DOHH2 (cell line): ENCODE results near the gene HTR1D.

Source experiments
- CTCF ChIP-seq: fragments of 200-600 bp; sonication (generic); IDR thresholded peaks from one replicate; pipeline ENCODE4 v1.5.1; 2014; ENCODE audit warnings: antibody characterized with exemption, mild to moderate bottlenecking, low read depth, low read length; ENCODE audit not compliant: poor library complexity, severe bottlenecking
- EZH2phosphoT487 ChIP-seq: fragments of 200-600 bp; sonication (generic); IDR thresholded peaks from 2 replicates; pipeline ENCODE4 v1.6.1; 2017; ENCODE audit warnings: borderline replicate concordance, mild to moderate bottlenecking, antibody characterized with exemption, low read length, moderate library complexity, mixed read lengths

DNA sequence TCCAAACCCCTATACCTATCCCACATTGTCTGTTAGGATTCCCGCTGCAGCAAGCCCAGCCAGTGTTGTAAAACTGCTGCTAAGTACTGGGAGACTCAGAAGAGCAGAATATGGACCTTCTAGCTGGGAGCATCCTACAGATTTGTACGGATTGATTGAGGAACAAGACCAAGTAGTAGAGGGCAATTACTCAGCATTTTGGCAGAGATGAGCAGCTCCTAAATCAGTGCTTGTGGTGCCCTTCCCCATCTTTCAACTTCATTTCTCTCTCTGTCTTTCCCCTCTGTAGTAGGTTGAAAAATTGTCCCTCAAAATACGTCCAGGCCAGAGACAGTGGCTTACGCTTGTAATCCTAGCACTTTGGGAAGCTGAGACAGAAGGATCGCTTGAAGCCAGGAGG, 37.3 kb upstream of the HTR1D start:
- TF ChIP-seq CTCF: no peak
- TF ChIP-seq EZH2phosphoT487: no peak
